ENCODE data around the gene MRNIP.

MRNIP gene

DNA sequence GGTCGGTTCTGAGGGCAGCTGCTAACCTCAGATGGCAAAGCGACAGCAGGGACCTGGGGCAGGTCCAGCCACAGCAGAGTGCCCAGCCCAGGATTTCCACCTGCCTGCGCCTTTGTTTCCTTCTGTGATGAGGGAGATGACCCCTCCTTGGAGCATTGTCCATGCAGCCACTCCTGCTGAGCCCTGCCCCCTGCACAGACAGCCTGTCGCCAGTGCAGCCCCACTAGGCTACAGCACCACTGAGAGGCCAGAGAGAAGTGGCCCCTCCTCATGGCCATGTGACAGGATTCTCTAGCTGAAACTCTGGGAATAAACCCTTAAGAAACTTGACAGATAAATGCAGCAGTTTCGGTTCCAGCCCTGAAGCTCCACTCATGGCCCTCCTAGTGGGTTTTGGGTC is 10.5 kb upstream of the MRNIP start:
- H3K9me3 ChIP-seq (ENCODE audit: low read length), result no peaks in the 10 kb centered on the region

DNA sequence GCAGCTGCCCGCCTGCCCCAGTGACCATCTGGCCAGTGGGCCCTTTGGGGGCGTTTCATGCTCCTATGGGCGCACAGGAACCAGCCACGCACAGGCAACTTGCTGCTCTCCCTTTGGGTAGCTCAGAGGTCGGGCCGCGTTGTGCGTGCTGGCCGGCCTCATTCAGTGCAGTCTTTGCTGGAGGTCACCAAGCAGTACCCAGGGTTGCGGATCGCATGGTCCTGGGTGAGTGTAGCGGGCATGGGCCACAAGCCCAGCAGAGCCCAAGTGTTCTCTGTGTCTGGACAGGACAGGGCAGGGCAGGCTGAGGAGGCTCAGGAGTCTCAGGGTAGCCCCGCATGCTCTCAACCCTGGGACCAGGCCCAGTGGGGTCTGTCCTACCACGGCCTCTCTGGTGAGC is 9.9 kb upstream of the MRNIP start:
- Histone ChIP-seq H3K9me3 (ENCODE audit: low read length) (no peaks in the 10 kb centered on the region), H3K9ac (ENCODE audit: low read length) (no peak overlapping the region), H3K27me3 (ENCODE audit: control insufficient read depth in 1 of 2, insufficient read depth in 2 of 2, low read length in 2 of 2) (no peaks in the 10 kb centered on the region), H3K4me1 (ENCODE audit: insufficient read depth, low read length) (no peaks in the 10 kb centered on the region), H3K27ac (ENCODE audit: low read depth, low read length) (no peak overlapping the region), H3K36me3 (ENCODE audit: insufficient read depth, low read length) (peaks cover 53% of the 10 kb centered on the region), H3K4me3 (ENCODE audit: low read depth in 1 of 2, low read length in 2 of 2) (no peak overlapping the region)

More for the DNA sequence above, 10.5 kb upstream of the MRNIP start:
- peaks cover 53% of the 10 kb centered on the region for H3K36me3 ChIP-seq (ENCODE audit: insufficient read depth, low read length)
- no peaks in the 10 kb centered on the region for H3K27me3 ChIP-seq (ENCODE audit: control insufficient read depth in 1 of 2, insufficient read depth in 2 of 2, low read length in 2 of 2)
- H3K27ac ChIP-seq (ENCODE audit: low read depth, low read length), result no peak overlapping the region
- no peak overlapping the region for H3K9ac ChIP-seq (ENCODE audit: low read length)
- H3K4me1 ChIP-seq (ENCODE audit: insufficient read depth, low read length), result no peaks in the 10 kb centered on the region
- H3K4me3 ChIP-seq (ENCODE audit: low read depth in 1 of 2, low read length in 2 of 2), result no peak overlapping the region

DNA sequence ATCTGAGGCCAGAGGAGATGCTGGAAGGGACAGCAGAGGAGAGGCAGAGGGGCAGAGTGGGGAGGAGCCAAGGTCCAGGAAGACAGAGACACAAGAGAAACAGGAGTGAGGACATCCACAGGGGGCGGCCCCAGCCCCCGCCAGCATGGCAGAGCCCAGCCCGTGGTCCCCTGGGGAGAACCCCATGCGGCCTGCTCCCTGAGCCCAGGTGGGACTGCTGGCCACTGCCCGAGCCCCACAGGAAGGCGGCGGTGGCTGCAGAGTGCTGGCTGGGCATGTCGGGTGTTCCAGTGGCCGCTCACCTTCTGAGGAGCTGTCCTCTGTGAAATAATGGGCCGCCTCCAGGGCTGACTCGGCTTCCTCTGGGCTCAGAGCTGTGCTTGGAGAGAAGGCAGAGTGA is 8.9 kb upstream of the MRNIP start:
- H3K4me3 ChIP-seq (ENCODE audit: low read depth in 1 of 2, low read length in 2 of 2), result no peak overlapping the region
- H3K27ac ChIP-seq (ENCODE audit: low read depth, low read length), result no peak overlapping the region
- H3K36me3 ChIP-seq (ENCODE audit: insufficient read depth, low read length), result peaks cover 42% of the 10 kb centered on the region
- H3K4me1 ChIP-seq (ENCODE audit: insufficient read depth, low read length), result no peaks in the 10 kb centered on the region
- no peaks in the 10 kb centered on the region for H3K27me3 ChIP-seq (ENCODE audit: control insufficient read depth in 1 of 2, insufficient read depth in 2 of 2, low read length in 2 of 2)
- H3K9me3 ChIP-seq (ENCODE audit: low read length), result no peaks in the 10 kb centered on the region
- H3K9ac ChIP-seq (ENCODE audit: low read length), result no peak overlapping the region

DNA sequence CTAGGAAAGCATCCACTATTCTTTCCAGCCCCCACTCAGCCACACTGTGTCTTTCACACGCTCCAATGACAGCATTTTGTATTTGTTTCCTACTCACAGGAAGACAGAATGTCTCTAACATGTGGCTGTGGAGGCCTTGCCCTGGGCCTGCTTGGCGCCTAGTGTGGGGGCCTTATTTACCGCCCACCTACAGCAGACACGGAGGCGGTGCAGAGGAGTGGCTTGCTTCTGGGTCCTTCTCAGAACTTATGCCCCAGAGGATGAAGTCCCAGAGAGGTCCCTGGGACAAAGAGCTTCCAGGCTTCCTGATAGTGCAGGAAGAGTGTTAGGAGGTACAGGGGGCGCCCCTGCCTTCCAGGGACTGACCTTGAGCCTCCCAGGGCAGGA is 8.5 kb upstream of the MRNIP start:
- no peak overlapping the region for H3K9ac ChIP-seq (ENCODE audit: low read length)
- H3K9me3 ChIP-seq (ENCODE audit: low read length), result no peaks in the 10 kb centered on the region
- no peaks in the 10 kb centered on the region for H3K27me3 ChIP-seq (ENCODE audit: control insufficient read depth in 1 of 2, insufficient read depth in 2 of 2, low read length in 2 of 2)
- peaks cover 38% of the 10 kb centered on the region for H3K36me3 ChIP-seq (ENCODE audit: insufficient read depth, low read length)
- H3K4me3 ChIP-seq (ENCODE audit: low read depth in 1 of 2, low read length in 2 of 2), result no peak overlapping the region
- H3K4me1 ChIP-seq (ENCODE audit: insufficient read depth, low read length), result no peaks in the 10 kb centered on the region
- H3K27ac ChIP-seq (ENCODE audit: low read depth, low read length), result no peak overlapping the region

DNA sequence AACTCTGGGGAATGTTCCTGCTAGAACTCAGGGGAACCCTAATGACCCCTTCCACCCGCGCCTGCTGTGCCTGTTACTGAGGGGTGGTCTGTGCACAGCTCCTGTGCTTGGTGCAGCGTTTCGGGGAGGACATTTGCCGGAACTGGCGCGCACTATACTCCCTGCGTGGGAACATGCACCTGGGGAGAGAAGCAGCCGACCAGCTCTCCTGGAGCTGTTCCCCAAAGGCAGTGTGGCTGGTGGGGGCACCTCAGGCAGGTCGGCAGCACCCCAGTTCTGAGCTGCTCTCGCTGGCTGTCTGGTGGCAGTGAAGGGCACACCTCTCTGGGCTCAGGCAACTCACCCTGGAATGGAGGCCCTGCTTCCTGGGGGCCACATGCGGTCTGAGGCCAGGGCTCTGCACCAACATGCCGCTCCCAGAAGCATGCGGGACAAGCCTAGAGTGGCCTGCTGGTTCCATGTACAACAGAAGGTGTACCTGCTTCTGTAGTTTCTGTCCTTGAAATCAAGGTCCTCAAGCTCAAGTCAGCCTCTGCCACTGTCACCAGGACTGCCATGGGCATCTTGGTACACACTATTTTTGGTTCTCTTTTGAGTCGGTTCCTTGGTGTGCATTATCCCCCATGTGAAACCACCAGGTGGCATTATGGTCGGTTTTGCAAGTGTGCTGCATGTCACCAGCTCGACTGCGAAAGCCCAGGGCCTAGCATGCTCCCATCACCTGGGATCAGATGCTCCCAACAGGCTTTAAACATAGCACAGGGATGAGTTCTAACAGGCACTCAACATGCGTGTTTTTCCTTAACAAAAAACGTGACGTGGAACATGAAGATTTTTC is 7.8 kb upstream of the MRNIP start:
- Histone ChIP-seq H3K36me3 (ENCODE audit: insufficient read depth, low read length) (peaks cover 36% of the 10 kb centered on the region), H3K4me3 (ENCODE audit: low read depth in 1 of 2, low read length in 2 of 2) (no peak overlapping the region), H3K4me1 (ENCODE audit: insufficient read depth, low read length) (no peaks in the 10 kb centered on the region), H3K9me3 (ENCODE audit: low read length) (no peaks in the 10 kb centered on the region), H3K9ac (ENCODE audit: low read length) (no peak overlapping the region), H3K27ac (ENCODE audit: low read depth, low read length) (no peak overlapping the region), H3K27me3 (ENCODE audit: control insufficient read depth in 1 of 2, insufficient read depth in 2 of 2, low read length in 2 of 2) (no peaks in the 10 kb centered on the region)

DNA sequence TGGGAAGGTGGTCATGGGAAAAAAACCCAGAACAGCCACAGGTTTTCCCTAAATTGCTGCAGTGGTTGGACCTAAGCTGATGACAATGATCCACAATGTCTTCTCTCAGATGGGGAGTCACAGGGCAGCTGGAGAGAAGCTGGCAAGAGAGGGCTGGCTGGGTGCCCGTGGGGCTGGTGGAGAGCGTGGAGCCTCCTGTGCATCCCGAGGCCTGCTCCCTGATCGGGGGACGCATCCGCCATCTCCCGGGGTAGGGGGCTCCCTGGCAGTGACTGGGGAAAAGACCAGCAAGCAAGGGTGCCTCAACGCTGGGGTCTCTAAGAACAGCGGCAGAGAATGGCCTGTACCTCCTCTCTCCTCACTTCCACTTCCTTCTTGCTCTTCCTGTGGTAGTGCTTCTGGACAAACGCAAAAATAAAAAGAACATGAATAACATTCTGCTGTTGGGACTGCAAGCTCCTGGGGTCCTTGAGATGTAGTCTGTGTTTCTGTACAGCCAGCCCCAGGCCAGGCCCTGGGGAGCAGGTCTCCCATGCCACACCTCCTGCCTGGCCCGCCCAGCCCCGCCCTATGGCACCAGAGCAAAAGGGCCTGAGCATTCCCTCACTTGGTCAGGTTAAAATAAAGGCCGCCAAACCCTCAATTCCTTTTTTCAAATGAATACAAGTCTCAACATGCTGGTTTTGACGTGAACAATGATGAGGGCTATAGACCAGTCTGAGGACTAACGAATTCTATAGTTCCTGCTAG is 7.0 kb upstream of the MRNIP start:
- Histone ChIP-seq H3K9me3 (ENCODE audit: low read length) (no peaks in the 10 kb centered on the region), H3K27ac (ENCODE audit: low read depth, low read length) (no peak overlapping the region), H3K27me3 (ENCODE audit: control insufficient read depth in 1 of 2, insufficient read depth in 2 of 2, low read length in 2 of 2) (no peaks in the 10 kb centered on the region), H3K9ac (ENCODE audit: low read length) (no peak overlapping the region), H3K4me3 (ENCODE audit: low read depth in 1 of 2, low read length in 2 of 2) (no peak overlapping the region), H3K36me3 (ENCODE audit: insufficient read depth, low read length) (peaks cover 28% of the 10 kb centered on the region), H3K4me1 (ENCODE audit: insufficient read depth, low read length) (no peaks in the 10 kb centered on the region)

DNA sequence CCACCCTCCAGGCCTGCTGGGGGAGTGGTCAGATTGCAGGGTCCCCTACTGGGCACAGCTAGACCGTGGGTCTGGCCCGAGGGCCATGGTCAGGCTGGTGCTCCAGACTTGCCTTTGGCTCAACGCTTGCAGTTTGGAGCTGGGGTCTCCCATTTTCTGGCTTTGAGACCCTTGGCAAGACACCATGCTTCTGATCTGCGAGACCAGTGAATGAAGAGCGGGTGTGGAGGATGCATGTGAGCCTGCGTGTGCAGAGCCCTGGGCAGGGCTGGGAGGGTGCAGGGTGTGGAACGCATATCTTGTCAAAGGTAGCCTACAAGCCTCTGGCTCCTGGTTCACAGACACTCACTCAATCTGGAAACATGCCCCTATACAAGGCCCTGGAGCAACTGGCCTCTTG is 6.1 kb upstream of the MRNIP start:
- Histone ChIP-seq H3K9me3 (ENCODE audit: low read length) (no peaks in the 10 kb centered on the region), H3K4me1 (ENCODE audit: insufficient read depth, low read length) (peaks cover 8% of the 10 kb centered on the region), H3K36me3 (ENCODE audit: insufficient read depth, low read length) (peaks cover 27% of the 10 kb centered on the region), H3K4me3 (ENCODE audit: low read depth in 1 of 2, low read length in 2 of 2) (no peak overlapping the region), H3K9ac (ENCODE audit: low read length) (no peak overlapping the region), H3K27ac (ENCODE audit: low read depth, low read length) (no peak overlapping the region), H3K27me3 (ENCODE audit: control insufficient read depth in 1 of 2, insufficient read depth in 2 of 2, low read length in 2 of 2) (no peaks in the 10 kb centered on the region)

DNA sequence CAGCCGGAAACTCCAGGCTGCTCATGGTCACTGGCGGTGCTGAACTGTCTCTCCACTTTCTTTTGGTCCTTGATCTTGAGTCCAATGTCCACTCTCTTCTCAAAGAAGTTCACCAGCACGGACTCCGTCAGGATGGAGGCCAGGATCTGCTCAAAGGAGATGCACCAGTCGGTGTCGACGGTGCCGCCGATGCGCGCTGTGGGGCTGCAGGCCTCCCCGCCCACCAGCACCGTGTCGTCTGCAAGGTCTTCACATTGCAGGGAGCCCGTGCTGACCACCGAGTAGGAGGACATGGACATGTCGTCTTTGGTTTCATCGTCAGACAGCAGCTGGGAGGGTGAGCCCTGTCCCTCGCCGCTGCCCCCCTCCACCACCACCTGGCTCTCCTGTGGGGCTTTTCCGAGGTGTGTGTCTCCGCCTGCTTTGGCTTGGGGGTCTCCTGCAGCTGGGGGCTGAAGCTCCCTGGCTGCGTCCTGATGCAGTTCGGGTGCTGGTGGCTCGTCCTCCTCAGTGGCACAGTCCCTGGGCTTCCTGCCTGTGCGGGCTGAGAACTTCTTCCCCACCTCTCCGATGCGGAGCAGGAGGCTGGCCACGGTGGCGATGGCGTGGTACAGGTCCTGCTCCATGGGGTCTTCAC is 5.0 kb upstream of the MRNIP start:
- H3K27ac ChIP-seq (ENCODE audit: low read depth, low read length), result no peak overlapping the region
- H3K27me3 ChIP-seq (ENCODE audit: control insufficient read depth in 1 of 2, insufficient read depth in 2 of 2, low read length in 2 of 2), result no peaks in the 10 kb centered on the region
- H3K9ac ChIP-seq (ENCODE audit: low read length), result no peak overlapping the region
- no peak overlapping the region for H3K4me3 ChIP-seq (ENCODE audit: low read depth in 1 of 2, low read length in 2 of 2)
- H3K4me1 ChIP-seq (ENCODE audit: insufficient read depth, low read length), result peaks cover 12% of the 10 kb centered on the region
- peaks cover 27% of the 10 kb centered on the region for H3K36me3 ChIP-seq (ENCODE audit: insufficient read depth, low read length)
- H3K9me3 ChIP-seq (ENCODE audit: low read length), result no peaks in the 10 kb centered on the region

DNA sequence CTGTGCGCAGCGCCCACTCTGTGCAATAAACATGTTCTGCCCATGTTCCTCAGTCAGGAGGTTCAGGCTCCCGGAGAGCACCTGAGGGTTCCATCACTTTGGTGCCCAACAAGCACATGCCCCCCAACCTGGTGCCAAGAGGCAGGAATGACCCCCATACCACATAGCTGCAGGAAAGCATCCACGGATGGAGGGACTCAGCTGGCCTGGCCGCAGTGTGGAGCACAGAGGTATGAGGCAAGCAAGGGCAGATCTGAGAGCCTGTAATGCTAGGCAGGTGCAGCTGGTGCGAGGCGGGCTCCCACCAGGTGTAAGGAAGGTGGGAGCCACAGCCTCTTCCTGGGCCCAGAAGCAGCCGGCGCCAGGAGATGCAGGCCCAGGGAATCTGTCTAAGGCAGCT is 4.3 kb upstream of the MRNIP start:
- peaks cover 12% of the 10 kb centered on the region for H3K4me1 ChIP-seq (ENCODE audit: insufficient read depth, low read length)
- H3K4me3 ChIP-seq (ENCODE audit: low read depth in 1 of 2, low read length in 2 of 2), result no peak overlapping the region
- H3K27ac ChIP-seq (ENCODE audit: low read depth, low read length), result no peak overlapping the region
- H3K36me3 ChIP-seq (ENCODE audit: insufficient read depth, low read length), result peaks cover 27% of the 10 kb centered on the region
- H3K9me3 ChIP-seq (ENCODE audit: low read length), result no peaks in the 10 kb centered on the region
- no peaks in the 10 kb centered on the region for H3K27me3 ChIP-seq (ENCODE audit: control insufficient read depth in 1 of 2, insufficient read depth in 2 of 2, low read length in 2 of 2)
- H3K9ac ChIP-seq (ENCODE audit: low read length), result no peak overlapping the region

DNA sequence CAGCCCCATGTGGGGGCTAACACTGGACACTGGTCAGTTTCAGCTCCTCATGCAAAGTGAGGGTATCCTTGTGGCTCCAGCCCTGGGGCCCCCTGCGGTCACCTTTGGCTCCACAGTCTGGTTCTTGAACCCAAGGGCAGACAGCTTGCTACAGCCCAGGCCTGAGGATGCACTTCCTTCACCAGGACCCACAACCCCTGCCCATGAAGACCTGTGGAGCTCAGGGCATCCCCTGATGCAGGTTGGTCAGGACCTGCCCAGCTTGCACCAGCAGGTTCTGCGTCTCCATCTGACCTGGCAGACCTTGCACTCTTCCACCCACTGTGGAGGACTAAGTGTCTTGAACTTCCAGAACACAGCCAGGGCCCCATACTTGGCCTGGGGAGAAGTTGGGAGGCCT is 3.7 kb upstream of the MRNIP start:
- Histone ChIP-seq H3K9me3 (ENCODE audit: low read length) (no peaks in the 10 kb centered on the region), H3K27ac (ENCODE audit: low read depth, low read length) (no peak overlapping the region), H3K4me1 (ENCODE audit: insufficient read depth, low read length) (peaks cover 16% of the 10 kb centered on the region), H3K4me3 (ENCODE audit: low read depth in 1 of 2, low read length in 2 of 2) (no peak overlapping the region), H3K9ac (ENCODE audit: low read length) (no peak overlapping the region), H3K36me3 (ENCODE audit: insufficient read depth, low read length) (peaks cover 27% of the 10 kb centered on the region), H3K27me3 (ENCODE audit: control insufficient read depth in 1 of 2, insufficient read depth in 2 of 2, low read length in 2 of 2) (no peaks in the 10 kb centered on the region)

DNA sequence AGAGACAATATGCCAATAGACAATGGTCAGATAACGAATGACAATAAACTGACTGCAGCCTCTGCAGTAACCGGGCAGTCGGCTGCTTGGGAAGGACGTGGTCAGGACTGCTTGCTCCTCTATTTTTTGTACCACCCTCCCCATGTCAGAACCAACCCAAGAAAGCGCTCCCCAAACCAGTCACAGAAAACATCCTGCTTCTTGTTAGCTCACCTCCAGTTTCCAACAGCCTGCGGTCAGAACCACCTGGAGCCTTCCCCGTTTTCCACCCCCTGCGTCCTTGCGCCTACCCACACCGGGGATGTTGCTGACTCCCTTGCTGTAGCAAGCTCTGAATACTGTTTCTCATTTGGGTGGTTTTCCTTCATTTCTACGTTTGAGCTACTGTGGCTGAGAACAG is 1.7 kb upstream of the MRNIP start:
- no peak overlapping the region for H3K27ac ChIP-seq (ENCODE audit: low read depth, low read length)
- H3K9me3 ChIP-seq (ENCODE audit: low read length), result no peaks in the 10 kb centered on the region
- peaks cover 18% of the 10 kb centered on the region for H3K4me1 ChIP-seq (ENCODE audit: insufficient read depth, low read length)
- no peaks in the 10 kb centered on the region for H3K27me3 ChIP-seq (ENCODE audit: control insufficient read depth in 1 of 2, insufficient read depth in 2 of 2, low read length in 2 of 2)
- no peak overlapping the region for H3K4me3 ChIP-seq (ENCODE audit: low read depth in 1 of 2, low read length in 2 of 2)
- H3K9ac ChIP-seq (ENCODE audit: low read length), result no peak overlapping the region
- H3K36me3 ChIP-seq (ENCODE audit: insufficient read depth, low read length), result peaks cover 15% of the 10 kb centered on the region

All from muscle layer of colon (tissue), 2 donors.